Measurements from ENCODE around the gene CDCP2. TPM values are rescaled to one million over a fixed set of nuclear protein-coding genes. Genes with fewer than 3 reads are reported as not detected.

The CDCP2 gene
- total and polyA plus RNA-seq, 2 experiments from 2014 or later = not detected

DNA sequence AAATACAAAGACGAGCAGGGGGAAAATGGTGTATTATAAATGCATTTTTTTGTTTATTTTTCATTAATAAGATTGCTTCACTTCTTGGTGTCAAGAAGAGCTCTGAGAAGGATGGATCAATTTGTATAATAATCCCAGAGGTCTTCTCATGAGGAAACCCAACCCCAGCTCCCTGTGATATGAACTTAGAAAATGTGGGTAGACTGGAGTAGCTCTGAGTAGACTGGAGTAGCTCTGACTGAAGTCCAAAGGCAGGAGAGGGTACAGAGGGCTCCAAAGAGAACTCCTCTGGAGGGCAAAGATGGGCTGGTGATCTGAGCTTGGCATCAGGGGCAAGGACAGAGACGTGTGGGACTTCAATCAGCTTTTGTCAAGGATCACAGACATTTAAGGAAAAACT is 21.4 kb downstream of the CDCP2 start:
- no peak for ATAC-seq
- Histone ChIP-seq H3K36me3 (ENCODE audit: insufficient read depth) (no peaks in the 10 kb centered on the region), H3K4me2 (no peak overlapping the region), H3K4me3 (no peak overlapping the region), H3K27ac (ENCODE audit: low read depth) (no peak overlapping the region), H3K27me3 (ENCODE audit: insufficient read depth) (no peaks in the 10 kb centered on the region), H3F3A (replicated peaks; ENCODE audit: low read depth) (no peaks in the 10 kb centered on the region), H2AFZ (no peak overlapping the region), H4K20me1 (replicated peaks; ENCODE audit: insufficient read depth) (no peaks in the 10 kb centered on the region), H3K79me2 (replicated peaks; ENCODE audit: insufficient read depth) (no peaks in the 10 kb centered on the region), H3K4me1 (ENCODE audit: insufficient read depth) (peaks cover 19% of the 10 kb centered on the region), H3K9me2 (ENCODE audit: insufficient read depth) (no peaks in the 10 kb centered on the region)
- DNase-seq (ENCODE audit: low spot score) = no peak
- no peak overlapping the region for H3K27ac Mint-ChIP-seq
- H3K36me3 Mint-ChIP-seq (ENCODE audit: low read depth) = 0 out of 3 replicates have a peak, but pooled peaks cover 4% of the 10 kb centered on the region
- H3K9me3 Mint-ChIP-seq = no peaks in the 10 kb centered on the region; the same call in 2 of the 3 replicates
- peaks cover 12% of the 10 kb centered on the region for H3K27me3 Mint-ChIP-seq (ENCODE audit: insufficient read depth, low read depth, poor library complexity)
- no peak for TF ChIP-seq STAT1 (IDR thresholded peaks at IDR 0.05; ENCODE audit: unreplicated experiment)
- TF ChIP-seq, protein P1, sequence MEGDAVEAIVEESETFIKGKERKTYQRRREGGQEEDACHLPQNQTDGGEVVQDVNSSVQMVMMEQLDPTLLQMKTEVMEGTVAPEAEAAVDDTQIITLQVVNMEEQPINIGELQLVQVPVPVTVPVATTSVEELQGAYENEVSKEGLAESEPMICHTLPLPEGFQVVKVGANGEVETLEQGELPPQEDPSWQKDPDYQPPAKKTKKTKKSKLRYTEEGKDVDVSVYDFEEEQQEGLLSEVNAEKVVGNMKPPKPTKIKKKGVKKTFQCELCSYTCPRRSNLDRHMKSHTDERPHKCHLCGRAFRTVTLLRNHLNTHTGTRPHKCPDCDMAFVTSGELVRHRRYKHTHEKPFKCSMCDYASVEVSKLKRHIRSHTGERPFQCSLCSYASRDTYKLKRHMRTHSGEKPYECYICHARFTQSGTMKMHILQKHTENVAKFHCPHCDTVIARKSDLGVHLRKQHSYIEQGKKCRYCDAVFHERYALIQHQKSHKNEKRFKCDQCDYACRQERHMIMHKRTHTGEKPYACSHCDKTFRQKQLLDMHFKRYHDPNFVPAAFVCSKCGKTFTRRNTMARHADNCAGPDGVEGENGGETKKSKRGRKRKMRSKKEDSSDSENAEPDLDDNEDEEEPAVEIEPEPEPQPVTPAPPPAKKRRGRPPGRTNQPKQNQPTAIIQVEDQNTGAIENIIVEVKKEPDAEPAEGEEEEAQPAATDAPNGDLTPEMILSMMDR (conservative IDR thresholded peaks at IDR 0.05; ENCODE audit: low read depth in 2 of 2) = no peak
- no peak for TF ChIP-seq CREB1 (CRISPR knock-in tag; IDR thresholded peaks at IDR 0.05; ENCODE audit: low read depth)
- no peak for TF ChIP-seq JUNB (IDR thresholded peaks at IDR 0.05; ENCODE audit: unreplicated experiment)
- no peak for TF ChIP-seq NANOG (IDR thresholded peaks at IDR 0.05; ENCODE audit: borderline replicate concordance)
- no peak for TF ChIP-seq EZH2phosphoT487 (IDR thresholded peaks at IDR 0.05; ENCODE audit: unreplicated experiment)
- no peak for TF ChIP-seq REST (IDR thresholded peaks at IDR 0.05; ENCODE audit: unreplicated experiment)
- TF ChIP-seq EZH2 (IDR thresholded peaks at IDR 0.05; ENCODE audit: low read depth, unreplicated experiment) = no peak
- no peak for TF ChIP-seq POLR2AphosphoS5 (IDR thresholded peaks at IDR 0.05; ENCODE audit: low read depth)
- TF ChIP-seq ZNF462 (CRISPR knock-in tag; IDR thresholded peaks at IDR 0.05) = no peak
- TF ChIP-seq ZNF114 (CRISPR knock-in tag; IDR thresholded peaks at IDR 0.05) = no peak
- TF ChIP-seq, protein P2, sequence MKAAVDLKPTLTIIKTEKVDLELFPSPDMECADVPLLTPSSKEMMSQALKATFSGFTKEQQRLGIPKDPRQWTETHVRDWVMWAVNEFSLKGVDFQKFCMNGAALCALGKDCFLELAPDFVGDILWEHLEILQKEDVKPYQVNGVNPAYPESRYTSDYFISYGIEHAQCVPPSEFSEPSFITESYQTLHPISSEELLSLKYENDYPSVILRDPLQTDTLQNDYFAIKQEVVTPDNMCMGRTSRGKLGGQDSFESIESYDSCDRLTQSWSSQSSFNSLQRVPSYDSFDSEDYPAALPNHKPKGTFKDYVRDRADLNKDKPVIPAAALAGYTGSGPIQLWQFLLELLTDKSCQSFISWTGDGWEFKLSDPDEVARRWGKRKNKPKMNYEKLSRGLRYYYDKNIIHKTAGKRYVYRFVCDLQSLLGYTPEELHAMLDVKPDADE (IDR thresholded peaks at IDR 0.05) = no peak
- no peak for TF ChIP-seq ZNF331 (CRISPR knock-in tag; IDR thresholded peaks at IDR 0.05; ENCODE audit: low read depth)
- peaks cover 17% of the 10 kb centered on the region for H3K4me1 Mint-ChIP-seq
- no peak overlapping the region for H3K4me3 Mint-ChIP-seq

Data from GM23338 (cell line).